Measurements from ENCODE around the gene SLC30A1.

Gene SLC30A1

DNA sequence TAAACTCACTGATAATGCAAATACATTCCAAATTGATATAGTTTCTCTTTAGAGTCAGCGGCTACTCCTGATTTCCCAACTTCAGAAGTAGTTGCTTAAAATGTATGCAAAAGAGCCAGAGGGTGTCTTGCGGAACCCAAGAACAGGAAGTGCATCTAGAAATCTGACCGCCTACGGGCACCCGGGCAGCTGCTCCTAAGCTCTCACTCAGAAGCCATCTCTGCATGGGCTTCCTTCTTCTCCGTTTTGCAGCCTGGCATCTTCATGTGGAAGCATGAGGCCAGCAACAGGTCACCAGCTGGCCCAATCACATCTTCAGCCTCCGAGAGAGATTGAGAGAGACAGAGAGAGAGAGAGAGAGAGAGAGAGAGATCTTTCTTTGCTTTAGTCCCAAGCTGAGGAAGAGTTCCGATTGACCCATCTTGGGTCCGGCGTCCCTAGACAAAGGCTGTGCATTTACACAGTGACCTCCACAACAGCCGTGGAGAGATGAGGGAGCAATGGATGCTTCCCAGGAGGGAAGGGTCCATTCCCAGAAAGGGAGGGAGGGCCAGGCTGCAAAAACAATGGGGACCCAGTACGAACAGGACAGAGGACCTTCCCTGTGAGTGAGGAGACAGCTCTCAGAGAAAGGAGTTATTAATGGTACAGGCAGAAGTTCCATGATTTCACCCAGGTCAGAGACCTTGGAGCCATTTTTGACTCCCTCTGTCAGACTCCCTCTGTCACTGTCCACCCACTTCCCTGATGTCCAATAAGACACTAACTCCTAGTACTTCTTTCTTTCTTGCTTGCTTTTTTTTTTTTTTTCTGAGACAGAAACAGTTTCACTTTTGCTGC lies 28.2 kb upstream of the SLC30A1 start:
- peak overlapping the region; percentile 79 for H3K4me2 ChIP-seq (ENCODE audit: low read depth, low read length, poor library complexity, severe bottlenecking)
- peak overlapping the region; percentile 98 for H2AFZ ChIP-seq (ENCODE audit: low read depth, low read length, severe bottlenecking)
- TF ChIP-seq, protein P1, sequence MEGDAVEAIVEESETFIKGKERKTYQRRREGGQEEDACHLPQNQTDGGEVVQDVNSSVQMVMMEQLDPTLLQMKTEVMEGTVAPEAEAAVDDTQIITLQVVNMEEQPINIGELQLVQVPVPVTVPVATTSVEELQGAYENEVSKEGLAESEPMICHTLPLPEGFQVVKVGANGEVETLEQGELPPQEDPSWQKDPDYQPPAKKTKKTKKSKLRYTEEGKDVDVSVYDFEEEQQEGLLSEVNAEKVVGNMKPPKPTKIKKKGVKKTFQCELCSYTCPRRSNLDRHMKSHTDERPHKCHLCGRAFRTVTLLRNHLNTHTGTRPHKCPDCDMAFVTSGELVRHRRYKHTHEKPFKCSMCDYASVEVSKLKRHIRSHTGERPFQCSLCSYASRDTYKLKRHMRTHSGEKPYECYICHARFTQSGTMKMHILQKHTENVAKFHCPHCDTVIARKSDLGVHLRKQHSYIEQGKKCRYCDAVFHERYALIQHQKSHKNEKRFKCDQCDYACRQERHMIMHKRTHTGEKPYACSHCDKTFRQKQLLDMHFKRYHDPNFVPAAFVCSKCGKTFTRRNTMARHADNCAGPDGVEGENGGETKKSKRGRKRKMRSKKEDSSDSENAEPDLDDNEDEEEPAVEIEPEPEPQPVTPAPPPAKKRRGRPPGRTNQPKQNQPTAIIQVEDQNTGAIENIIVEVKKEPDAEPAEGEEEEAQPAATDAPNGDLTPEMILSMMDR (IDR thresholded peaks at IDR 0.05; ENCODE audit: insufficient read depth, low read length, poor library complexity, severe bottlenecking), result no peak
- TF ChIP-seq EZH2phosphoT487 (conservative IDR thresholded peaks at IDR 0.05; ENCODE audit: low read length), result no peak
- peak overlapping the region; percentile 40 for H3K4me3 ChIP-seq (ENCODE audit: insufficient read depth, low read length, poor library complexity, severe bottlenecking)
- H3K9me3 ChIP-seq (ENCODE audit: insufficient read depth, low read length), result no peaks in the 10 kb centered on the region
- H3K9ac ChIP-seq (ENCODE audit: low read length), result peak overlapping the region; percentile 47
- no peak overlapping the region for H3K27ac ChIP-seq (ENCODE audit: low read depth, low read length)
- H3K36me3 ChIP-seq (ENCODE audit: low read length), result no peaks in the 10 kb centered on the region
- no peaks in the 10 kb centered on the region for H3K79me2 ChIP-seq (ENCODE audit: insufficient read depth, low read length)
- no peaks in the 10 kb centered on the region for H3K27me3 ChIP-seq (ENCODE audit: low read length)
- H3F3A ChIP-seq (ENCODE audit: insufficient read depth), result no peaks in the 10 kb centered on the region
- no peaks in the 10 kb centered on the region for H4K20me1 ChIP-seq (ENCODE audit: low read depth, low read length)
- H3K9me2 ChIP-seq (replicated peaks; ENCODE audit: insufficient read depth, low read length), result no peaks in the 10 kb centered on the region

DNA sequence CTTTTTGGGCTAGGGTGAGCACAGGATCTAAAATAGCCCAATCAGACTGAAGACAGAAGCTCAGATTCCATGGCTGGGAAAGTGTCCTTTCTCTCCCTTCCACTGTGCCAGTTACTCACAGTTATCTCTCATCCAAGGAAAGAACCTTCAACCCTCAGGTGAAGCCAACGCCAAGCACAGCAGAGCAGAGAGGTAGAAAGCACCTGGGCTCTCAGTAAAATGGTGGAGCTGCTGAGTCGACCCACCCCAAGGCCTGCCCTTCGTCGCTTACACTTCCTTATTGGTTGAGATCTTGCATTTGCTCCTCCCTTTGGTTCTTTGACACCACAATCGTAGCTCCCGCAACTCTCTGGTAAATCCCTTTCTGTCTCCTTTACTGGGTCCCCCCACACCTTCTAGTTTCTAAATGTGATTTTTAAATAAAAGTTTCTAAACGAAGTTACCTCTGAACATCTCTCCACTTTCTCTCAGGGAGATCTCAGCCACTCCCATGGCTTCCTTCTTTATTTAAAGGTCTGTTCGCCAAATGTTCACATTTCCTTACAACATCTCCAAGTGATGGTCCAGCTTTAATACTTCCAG lies 27.5 kb upstream of the SLC30A1 start:
- peak overlapping the region; percentile 40 for H3K4me3 ChIP-seq (ENCODE audit: insufficient read depth, low read length, poor library complexity, severe bottlenecking)
- H3K79me2 ChIP-seq (ENCODE audit: insufficient read depth, low read length), result no peaks in the 10 kb centered on the region
- peak overlapping the region; percentile 79 for H3K4me2 ChIP-seq (ENCODE audit: low read depth, low read length, poor library complexity, severe bottlenecking)
- H4K20me1 ChIP-seq (ENCODE audit: low read depth, low read length), result no peaks in the 10 kb centered on the region
- no peak overlapping the region for H3K27ac ChIP-seq (ENCODE audit: low read depth, low read length)
- H3K9me3 ChIP-seq (ENCODE audit: insufficient read depth, low read length), result no peaks in the 10 kb centered on the region
- no peaks in the 10 kb centered on the region for H3K36me3 ChIP-seq (ENCODE audit: low read length)
- H3F3A ChIP-seq (ENCODE audit: insufficient read depth), result no peaks in the 10 kb centered on the region
- H3K9ac ChIP-seq (ENCODE audit: low read length), result peak overlapping the region; percentile 47
- TF ChIP-seq, protein P1 (IDR thresholded peaks at IDR 0.05; ENCODE audit: insufficient read depth, low read length, poor library complexity, severe bottlenecking), result no peak
- H2AFZ ChIP-seq (ENCODE audit: low read depth, low read length, severe bottlenecking), result peak overlapping the region; percentile 98
- H3K27me3 ChIP-seq (ENCODE audit: low read length), result no peaks in the 10 kb centered on the region
- no peaks in the 10 kb centered on the region for H3K9me2 ChIP-seq (replicated peaks; ENCODE audit: insufficient read depth, low read length)

DNA sequence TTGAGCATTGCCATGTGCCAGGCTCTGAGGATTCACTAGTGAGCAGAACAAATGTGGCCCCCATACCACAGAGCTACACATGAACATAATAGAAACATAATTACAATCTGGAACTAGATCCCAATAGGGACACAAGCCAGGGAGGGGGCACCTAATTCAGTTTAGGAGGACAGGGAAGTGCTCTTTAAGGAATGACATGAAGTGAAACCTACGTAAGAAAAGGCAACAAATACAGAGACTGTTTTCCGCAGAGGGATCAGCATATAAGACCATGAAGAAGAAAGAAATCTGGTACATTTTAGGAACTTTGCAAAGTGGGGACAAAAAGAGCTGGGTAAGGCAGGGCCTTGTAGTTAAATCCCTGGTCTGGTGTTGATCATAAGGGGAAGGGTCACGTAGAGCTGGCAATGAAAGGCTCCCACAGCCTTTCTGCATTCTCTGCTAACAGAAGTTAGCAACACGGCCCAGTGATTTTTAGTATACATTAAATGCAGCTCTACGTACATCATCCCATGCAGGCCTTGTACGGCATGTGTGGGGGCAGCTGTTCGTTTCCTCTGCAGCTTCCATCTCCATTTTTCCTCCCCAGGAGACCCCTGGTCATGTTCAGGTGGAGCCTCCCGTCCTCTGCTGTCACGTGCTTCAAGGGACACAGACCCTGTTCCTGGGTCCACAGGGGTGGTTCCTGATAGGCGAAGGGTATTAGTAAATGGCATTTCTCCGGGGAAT lies 26.8 kb upstream of the SLC30A1 start:
- no peaks in the 10 kb centered on the region for H3K79me2 ChIP-seq (ENCODE audit: insufficient read depth, low read length)
- peak overlapping the region; percentile 47; the same call in 1 of the 2 replicates for H3K9ac ChIP-seq (ENCODE audit: low read length)
- no peaks in the 10 kb centered on the region for H3K9me3 ChIP-seq (ENCODE audit: insufficient read depth, low read length)
- H3K36me3 ChIP-seq (ENCODE audit: low read length), result no peaks in the 10 kb centered on the region
- H3K4me3 ChIP-seq (ENCODE audit: insufficient read depth, low read length, poor library complexity, severe bottlenecking), result peak overlapping the region; percentile 40
- H2AFZ ChIP-seq (ENCODE audit: low read depth, low read length, severe bottlenecking), result peak overlapping the region; percentile 98
- no peaks in the 10 kb centered on the region for H3K9me2 ChIP-seq (replicated peaks; ENCODE audit: insufficient read depth, low read length)
- peak overlapping the region; percentile 79 for H3K4me2 ChIP-seq (ENCODE audit: low read depth, low read length, poor library complexity, severe bottlenecking)
- TF ChIP-seq, protein P1 (IDR thresholded peaks at IDR 0.05; ENCODE audit: insufficient read depth, low read length, poor library complexity, severe bottlenecking), result no peak
- TF ChIP-seq EZH2phosphoT487 (conservative IDR thresholded peaks at IDR 0.05; ENCODE audit: low read length), result no peak
- H3K27me3 ChIP-seq (ENCODE audit: low read length), result no peaks in the 10 kb centered on the region
- H3K27ac ChIP-seq (ENCODE audit: low read depth, low read length), result no peak overlapping the region
- H3F3A ChIP-seq (ENCODE audit: insufficient read depth), result no peaks in the 10 kb centered on the region
- H4K20me1 ChIP-seq (ENCODE audit: low read depth, low read length), result no peaks in the 10 kb centered on the region

Measured in SU-DHL-6 (cell line).